IPS-NIHi7 (cell line): ENCODE results near the gene FAM111B.

Experiments
- DNase-seq: peaks from one replicate; pipeline ENCODE4 v3.0.0; 2012; ENCODE audit warnings: mixed read lengths; ENCODE audit errors: extremely low spot score

FAM111B gene

DNA sequence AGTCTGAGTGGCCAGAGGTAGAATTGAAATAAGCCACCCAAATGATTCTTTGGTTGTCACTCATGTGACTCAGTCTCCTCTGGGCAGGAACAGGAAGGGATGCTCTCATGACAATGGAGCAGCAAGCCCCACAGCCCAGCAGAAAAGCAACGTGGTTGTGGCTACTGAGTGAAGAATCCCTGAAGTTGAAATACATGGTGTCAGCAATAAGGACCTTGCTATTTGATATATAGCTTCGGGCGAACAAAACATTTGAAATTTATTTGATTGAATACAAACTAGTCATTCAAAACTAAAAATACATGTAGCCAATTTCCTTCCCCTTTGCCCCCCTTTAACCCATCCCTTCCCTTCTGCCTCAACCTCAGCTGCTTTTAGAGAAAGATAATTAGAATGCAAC lies 50.4 kb downstream of the FAM111B start:
- no peak for DNase-seq

DNA sequence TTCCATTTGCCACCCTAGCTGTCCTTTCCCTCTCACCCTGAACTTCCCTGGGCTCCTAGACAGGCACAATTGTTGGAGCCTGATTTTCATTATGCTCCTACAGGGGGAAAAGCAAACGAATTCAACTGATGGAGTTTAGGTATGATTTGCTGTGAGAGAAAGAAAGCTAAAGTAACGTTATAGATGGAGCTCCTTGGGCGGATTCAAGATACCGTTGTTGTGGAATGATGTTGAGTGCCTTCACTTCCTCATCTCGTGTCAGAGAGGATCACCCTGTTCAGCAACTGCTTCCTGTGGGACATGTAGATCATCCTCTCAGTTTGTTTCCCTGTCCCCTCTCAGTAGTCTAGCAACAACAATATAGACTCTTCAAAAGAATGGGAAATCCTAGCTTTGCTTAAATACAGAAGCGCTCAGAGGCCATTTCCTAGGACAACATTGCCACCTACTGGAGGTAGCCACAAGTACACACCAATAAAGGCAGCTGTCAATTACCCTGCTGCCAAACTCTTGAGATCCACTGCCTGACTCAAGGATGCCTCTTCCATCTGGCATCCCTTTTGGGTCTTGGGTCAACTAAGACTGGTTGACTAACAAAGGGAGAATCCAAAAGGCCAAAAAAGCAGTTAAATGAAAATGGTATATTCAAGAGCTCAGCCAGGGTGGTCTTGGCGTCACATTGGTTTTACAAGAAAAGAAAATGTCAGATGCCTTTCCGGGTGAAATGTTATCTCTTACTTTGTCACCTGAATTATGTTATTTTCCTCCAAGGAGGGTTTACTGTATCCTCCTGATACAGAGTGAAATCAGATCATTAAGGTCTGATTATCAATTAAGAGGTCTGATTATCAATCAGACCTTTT lies 51.4 kb downstream of the FAM111B start:
- DNase-seq = peak; percentile 75

DNA sequence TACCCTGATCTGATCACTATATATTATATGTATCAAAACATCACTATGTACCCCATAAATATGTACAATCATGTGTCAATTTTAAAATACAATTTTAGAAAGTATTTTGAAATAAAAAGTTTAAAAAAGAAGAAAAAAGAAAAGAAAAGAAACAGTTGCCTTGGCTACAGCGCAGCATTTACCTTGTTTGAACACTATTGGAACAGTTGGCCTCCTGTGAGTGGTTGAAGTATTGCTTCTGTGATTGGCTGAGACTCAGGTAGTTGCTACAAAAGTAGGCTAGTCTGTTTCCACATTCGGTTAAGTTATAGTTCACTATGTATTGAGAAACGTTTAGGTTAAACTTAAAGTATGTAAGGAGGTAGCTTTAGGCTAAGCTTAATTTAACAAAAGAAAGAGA lies 57.0 kb downstream of the FAM111B start:
- no peak for DNase-seq

- peak; percentile 86 for DNase-seq
Observed at GRCh38 chr11:59171508-59172322, 64.7 kb downstream of the FAM111B start, which contains the start of gene DTX4. Gene DTX4, plus strand, starts transcription at chr11:59172132. Its CDS starts 464 bp downstream, at chr11:59172596.

DNA sequence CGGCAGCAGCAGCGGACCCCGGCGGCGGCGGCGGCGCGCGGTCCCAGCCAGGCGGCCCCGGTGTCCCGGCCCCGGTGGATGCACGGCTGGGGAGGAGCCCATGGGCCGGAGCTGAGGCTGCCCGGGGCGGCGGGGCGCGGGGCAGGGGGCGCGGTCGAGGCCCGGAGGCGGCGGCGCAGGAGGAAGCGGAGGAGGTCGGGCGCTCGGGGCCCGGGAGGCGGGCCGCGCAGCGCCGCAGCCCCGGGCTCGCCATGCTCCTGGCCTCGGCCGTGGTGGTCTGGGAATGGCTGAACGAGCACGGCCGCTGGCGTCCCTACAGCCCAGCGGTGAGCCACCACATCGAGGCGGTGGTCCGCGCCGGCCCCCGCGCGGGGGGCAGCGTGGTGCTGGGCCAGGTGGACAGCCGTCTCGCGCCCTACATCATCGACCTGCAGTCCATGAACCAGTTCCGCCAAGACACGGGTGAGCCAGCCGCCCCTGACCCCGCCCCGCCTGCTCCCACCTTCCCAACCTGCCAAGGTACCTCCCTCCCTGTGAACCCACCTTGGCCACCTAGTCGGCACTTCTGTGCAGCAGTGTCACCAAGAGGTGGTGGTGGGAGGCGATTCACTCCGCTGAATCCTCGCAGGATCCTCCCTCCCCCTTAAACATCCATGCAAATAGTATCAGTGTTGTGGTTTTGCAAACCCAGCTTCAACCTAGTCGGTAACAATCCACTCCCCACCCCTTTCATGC lies 65.5 kb downstream of the FAM111B start:
- DNase-seq = peak; percentile 16

DNA sequence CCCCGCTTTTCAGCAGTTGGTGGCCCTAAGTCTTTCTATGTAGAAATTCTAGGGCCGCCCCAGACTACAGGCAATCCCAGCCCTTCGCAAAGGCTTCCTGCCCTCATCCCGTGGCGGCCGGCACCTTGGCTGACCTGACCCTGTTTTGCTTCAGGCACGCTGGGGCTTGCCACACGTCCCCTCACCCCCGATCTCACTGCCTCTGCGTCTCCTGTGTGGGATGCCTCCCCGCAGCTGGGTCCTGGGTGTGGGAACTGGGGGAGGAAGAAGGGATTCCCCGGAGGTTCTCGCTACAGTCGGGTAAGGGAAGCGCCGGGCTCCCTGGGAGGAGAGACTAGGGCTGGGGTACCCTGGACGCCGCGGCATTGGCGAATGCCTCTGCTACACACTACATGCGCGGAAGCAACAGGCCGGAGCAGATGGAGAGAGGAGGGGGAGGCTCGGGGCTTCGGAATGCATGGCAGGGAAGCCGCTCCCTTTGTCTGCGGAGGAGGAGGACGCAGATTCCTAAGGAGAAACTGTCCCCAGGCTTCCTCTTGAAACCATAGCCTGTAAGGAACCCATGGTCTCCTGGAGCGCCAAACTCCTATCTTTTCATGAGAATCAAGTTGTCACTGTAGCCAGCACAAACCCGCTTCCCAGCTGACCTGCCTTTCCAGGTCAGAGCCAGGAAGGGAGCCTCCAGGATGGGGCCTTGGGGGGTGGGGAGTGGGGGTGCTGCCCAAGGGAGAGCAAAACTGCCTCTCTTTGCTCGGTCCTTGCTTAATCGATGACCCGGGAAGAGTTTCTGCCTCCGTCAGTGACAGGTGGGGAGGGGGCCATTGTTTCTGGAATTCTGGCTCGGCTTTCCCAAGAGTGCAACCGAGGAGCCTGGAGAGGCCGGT lies 66.3 kb downstream of the FAM111B start:
- DNase-seq = peak; percentile 39

DNA sequence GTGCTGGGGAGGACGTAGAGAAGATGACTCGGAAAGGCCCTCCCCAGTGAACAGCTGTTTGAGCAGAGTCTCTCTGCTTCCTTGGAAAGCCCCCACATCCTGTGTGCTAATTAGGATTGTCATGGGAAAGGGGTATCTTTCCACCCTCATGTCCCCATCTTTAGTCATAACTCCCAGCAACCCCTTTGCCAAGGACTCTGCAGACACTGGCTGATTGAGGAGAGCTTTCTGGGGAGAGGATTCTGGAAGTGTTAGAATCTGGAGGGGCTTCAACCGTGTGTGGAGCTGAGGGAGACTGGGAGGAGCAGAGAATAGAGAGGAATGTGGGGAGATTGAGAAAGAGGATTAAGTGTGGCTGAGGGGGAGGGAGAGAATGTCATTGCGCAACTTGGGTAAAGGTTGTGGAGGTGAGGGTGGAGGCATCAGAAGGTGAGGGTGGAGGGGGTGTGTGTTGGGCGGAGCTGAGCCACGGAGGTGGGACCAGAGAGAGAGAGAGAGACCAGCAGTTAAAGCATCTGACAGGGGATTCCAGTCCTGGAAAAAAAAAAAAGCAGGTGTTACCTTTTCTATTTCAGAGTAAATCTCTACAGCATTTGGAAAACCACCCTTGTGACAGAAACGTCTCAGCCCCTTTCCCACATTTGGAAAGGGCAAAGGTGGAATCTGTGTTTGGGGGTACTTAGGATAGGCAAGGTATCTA lies 67.1 kb downstream of the FAM111B start:
- DNase-seq = peak; percentile 66

- DNase-seq = no peak
Observed at GRCh38 chr11:59174664-59175033, 67.6 kb downstream of the FAM111B start.

DNA sequence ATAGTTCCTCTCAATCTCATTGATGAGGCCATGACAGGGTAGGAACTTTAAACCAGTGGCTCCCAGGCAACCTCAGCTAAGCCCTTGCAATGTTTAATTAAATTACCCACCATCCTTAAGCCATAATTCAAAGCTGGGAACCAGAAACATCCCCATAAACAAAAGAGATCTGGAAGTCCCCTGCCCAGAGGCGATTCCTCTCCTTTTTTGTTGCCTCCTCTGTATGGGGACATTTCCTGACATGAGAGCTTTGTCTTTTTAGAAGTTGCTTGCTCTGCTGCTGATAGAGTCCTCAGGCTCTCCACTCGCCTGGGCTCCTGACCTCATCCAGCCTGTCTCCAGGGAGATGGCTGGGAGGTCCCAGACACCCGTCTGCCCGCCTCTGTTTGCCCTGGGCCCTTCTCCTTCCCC lies 68.1 kb downstream of the FAM111B start:
- no peak for DNase-seq

GRCh38 chr11:59176330-59176729 lies 69.3 kb downstream of the FAM111B start:
- no peak for DNase-seq
